HG02759 (cell line): ENCODE measurements around the gene PARP6.

Source experiments
- ATAC-seq: cut with Tn5 transposase; IDR thresholded peaks from one replicate; pipeline ENCODE4 v1.9.1; 2021; ENCODE audit warnings: mild to moderate bottlenecking, moderate library complexity; ENCODE audit not compliant: unreplicated experiment

PARP6 gene

GRCh38 chr15:72201391-72201921, 70.9 kb downstream of the PARP6 start:
- ATAC-seq: no peak

GRCh38 chr15:72200395-72201237, 71.7 kb downstream of the PARP6 start:
- no peak for ATAC-seq

GRCh38 chr15:72199721-72200212, 72.6 kb downstream of the PARP6 start:
- ATAC-seq: peak; percentile 43

GRCh38 chr15:72199205-72199515, 73.2 kb downstream of the PARP6 start:
- no peak for ATAC-seq

GRCh38 chr15:72198356-72199204, 73.8 kb downstream of the PARP6 start:
- ATAC-seq: no peak

GRCh38 chr15:72197460-72198355, 74.6 kb downstream of the PARP6 start, which contains the start of gene GRAMD2A:
GRAMD2A (minus strand) TSS chr15:72197787.
- ATAC-seq: peak; percentile 49

GRCh38 chr15:72197041-72197459, 75.3 kb downstream of the PARP6 start:
- no peak for ATAC-seq

GRCh38 chr15:72196409-72197040, 75.8 kb downstream of the PARP6 start:
- no peak for ATAC-seq

- ATAC-seq: no peak
These were observed 77.2 kb downstream of the PARP6 start for GRCh38 chr15:72195101-72195511.

GRCh38 chr15:72193836-72194396, 78.4 kb downstream of the PARP6 start:
- no peak for ATAC-seq

GRCh38 chr15:72192416-72192815, 79.9 kb downstream of the PARP6 start:
- no peak for ATAC-seq
